Putamen (tissue), 1 donor: ENCODE measurements around the gene NDUFA11.
"Not testable (repeated sequence)": the region's sequence is repeated elsewhere in the genome, so short reads cannot be mapped to it uniquely, and the experiment has no call there.

Source experiments
- DNase-seq: peaks from one replicate; pipeline ENCODE4 v3.0.0-alpha.2; 2016; ENCODE audit warnings: low spot score

The NDUFA11 gene

DNA sequence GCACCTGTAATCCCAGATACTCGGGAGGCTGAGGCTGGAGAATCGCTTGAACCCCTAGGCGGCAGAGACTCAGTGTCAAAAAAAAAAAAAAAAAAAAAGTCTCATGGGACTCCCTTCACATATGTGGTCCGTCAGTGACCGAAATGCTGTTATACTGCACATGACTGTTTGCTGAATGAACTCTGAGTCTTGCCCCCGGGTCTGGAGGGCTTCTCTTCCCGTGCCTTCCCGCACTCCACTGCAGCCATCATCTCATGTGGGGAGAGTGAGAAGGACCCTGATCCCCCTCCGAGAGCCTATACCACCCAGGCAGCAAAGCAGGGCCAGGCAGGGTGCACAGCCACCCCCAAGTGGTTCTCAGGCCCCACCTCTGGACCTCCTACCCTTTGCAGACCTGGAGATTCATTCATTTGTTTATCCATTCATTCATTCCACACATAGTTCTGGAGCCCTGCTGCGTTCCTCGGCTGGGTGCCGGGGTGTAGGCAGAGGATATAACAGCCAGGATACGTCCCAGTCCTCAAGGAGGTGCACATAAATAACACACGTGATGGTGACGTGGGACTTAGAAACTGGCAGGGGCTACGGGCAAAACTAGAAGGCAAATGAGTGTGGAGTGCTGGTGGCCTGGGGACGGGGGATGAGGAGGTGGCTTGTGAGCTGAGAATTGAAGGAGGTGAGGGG is 14.2 kb downstream of the NDUFA11 start:
- DNase-seq, result no peak

DNA sequence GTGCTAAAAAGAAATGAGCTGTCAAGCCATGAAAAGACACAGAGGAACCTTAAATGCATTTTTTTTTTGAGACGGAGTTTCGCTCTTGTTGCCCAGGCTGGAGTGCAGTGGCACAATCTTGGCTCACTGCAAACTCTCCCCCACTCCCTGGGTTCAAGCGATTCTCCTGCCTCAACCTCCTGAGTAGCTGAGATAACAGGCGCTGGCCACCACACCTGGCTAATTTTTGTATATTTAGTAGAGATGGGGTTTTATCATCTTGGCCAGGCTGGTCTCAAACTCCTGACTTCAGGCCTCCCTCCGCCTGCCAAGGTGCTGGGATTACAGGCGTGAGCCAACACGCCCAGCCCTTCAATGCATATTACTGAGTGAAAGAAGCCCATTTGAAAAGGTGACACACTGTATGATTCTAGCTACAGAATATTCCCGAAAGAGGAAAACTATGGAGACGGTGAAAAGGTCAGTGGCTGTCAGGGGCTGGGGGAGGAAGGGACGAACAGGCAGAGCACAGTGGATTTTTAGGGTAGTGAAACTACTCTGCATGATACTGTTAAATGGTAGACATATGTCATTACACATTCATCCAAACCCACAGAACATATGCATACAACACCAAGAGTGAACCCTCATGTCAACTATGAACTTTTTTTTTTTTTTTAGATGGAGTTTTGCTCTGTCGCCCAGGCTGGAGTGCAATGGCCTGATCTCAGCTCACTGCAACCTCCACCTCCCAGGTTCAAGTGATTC is 19.4 kb downstream of the NDUFA11 start:
- DNase-seq, result not testable (repeated sequence)

DNA sequence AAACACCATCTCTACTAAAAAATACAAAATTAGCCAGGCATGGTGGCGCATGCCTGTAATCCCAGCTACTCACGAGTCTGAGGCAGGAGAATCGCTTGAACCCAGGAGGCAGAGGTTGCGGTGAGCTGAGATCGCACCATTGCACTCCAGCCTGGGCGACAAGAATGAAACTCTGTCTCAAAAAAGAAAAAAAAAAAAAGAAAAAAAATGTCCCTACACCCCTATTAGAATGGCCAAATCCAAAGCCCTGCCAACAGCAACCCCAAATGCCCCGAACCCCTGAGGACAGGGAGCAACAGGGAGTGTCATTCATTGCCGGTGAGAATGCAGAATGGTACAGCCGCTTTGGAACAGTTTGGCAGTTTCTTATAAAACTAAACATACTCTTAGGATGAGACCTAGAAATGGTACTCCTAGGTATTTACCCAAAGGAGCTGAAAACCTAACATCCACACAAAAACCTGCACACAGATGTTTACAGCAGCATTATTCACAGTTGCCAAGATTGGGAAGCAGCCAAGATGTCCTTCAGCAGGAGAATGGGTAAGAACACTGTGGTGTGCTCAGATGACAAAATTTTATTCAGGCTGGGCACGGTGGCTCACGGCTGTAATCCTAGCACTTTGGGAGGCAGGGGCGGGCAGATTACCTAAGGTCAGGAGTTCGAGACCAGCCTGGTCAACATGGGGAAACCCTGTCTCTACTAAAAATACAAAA is 20.3 kb downstream of the NDUFA11 start:
- DNase-seq, result not testable (repeated sequence)

DNA sequence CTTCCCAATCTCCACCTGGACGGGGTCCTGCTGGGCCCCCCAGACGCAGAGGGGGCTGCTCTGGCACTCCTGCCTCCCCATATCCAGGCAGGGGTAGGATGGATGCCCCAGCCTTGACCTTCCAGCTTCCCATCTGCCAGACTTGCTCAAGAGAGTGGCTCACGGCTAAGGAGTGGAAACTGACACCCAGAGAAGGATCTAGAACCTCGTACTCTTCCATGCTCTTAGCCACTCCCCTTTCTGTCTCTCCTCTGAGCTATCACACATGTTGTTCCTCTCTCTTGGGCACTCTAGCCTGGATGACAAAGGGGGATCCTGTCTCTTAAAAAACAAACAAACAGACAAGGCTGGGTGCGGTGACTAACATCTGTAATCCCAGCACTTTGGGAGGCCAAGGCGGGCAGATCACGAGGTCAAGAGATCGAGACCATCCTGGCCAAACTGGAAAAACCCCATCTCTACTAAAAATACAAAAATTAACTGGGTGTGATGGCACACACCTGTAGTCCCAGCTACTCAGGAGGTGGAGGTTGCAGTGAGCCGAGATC is 21.1 kb downstream of the NDUFA11 start:
- no peak for DNase-seq

DNA sequence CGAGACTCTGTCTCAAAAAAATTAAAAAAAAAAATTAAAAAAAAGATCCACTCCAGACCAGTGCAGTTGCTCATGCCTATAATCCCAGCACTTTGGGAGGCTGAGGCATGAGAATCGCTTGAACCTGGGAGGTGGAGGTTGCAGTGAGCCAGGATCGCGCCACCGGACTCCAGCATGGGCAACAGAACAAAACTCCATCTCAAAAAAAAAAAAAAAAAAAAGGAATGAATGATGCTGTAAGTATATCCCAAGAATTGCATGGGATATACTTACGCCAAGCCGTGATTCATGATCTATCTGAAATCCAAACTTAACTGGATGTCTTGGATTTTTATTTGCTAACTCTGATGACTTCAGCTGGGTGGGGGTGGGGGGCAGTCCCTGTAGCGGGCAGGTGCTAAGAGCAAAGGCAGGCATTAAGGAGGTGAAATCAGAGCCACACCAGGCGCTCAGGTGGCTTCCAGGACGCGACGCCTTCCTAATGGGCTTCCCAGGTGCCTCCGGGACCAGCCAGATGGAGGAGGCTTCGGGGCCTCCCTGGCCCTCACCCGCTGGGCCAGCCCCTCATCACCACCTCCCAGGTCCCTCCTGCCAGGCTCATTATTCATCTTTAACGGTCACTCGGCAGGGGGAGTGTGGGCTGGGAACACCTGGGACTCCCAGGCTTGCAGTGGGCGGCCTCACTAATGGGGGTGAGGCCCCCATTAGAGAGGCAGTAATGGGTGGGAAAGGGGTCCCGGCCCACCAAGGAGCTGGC is 21.9 kb downstream of the NDUFA11 start:
- DNase-seq, result no peak

DNA sequence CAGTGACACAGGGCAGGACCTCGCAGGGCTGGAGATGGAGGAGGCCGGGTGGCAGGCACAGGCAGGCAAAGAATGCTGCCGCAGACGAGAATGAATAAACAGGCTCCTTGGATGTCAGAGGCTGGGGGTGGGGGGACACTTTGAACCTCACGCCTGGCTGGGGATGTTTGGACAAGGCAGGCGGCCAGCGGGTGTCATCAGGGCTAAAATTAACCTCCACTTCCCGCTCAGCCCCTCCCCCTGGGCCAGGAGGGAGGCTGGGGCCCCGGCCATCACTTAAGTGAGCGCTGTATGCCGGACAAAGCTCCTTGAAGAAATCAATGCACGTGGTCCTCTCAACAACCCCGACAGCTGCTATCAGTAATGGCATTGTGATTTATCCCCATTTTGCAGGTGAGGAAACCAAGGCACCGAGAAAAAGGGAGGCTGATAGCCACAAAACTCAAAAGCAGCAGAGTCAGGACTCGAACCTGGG is 22.9 kb downstream of the NDUFA11 start:
- DNase-seq, result no peak

DNA sequence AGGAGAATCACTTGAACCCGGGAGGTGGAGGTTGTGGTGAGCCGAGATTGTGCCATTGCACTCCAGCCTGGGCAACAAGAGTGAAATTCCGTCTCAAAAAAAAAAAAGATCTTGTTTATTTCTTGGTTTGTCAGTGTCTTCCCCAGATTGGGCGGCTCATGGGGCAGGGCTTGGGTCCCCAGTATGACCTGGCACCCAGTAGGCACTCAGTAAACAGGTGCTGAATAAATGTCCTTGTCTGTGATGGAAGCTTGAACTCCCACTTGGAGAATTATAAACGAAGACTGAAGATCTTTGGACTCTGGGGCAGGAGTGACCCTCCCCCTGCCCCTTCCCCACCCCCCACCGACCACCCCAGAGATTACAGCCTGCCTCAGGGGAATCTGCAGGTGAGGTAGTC is 23.4 kb downstream of the NDUFA11 start:
- DNase-seq, result no peak

DNA sequence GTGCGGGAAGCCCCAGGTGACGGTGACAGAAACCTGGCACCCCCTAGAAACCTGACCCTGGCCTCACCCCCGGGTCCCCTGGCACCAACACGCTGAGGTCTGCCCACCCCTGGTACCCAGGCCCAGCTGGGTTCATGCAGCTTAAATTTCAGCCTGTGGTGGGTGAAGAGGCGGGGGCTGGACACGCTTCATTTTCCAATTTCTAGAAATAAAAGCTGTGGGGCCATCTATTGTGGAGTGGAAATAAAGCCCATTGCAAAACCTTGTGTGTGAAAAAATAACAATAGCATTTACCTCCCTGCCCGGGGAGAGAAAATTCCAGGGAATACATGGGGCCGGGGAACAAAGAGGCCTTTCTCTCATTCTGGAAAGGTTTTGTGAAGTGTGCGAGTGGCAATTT is 25.7 kb downstream of the NDUFA11 start:
- no peak for DNase-seq

DNA sequence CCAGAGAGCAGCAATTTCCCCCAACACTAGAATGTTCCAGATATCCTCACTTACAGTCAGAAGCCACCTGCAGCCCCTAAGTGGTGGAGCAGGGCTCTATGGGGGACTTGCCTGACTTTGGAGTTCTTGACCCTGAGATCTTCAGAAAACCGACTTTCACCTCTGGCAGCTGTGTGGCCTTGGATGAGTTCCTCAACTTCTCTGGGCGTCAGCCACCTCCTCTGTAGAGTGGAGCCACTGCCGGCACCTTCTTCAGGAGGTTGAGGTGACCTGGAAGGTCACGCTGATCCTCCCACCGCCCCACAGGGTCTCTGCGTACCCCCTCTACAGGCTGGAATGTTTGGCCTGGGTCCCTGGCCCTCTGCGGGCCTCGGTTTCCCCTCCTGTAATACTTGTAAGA is 26.2 kb downstream of the NDUFA11 start:
- DNase-seq, result no peak

DNA sequence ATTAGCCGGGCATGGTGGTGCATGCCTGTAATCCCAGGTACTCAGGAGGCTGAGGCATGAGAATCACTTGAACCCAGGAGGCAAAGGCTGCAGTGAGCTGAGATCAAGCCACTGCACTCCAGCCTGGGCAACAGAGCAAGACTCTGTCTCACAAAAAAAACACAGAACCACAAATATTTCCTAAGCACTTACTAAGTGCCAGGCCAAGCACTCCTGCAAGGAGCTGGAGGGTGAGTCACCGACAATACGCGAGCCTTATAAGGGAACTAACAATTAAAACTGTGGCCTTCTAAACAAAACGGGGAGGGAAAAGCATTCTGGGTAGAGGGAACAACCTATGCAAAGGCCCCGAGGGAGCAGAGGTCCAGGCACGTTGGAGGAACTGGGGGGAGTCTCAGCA is 29.1 kb downstream of the NDUFA11 start:
- DNase-seq, result not testable (repeated sequence)

DNA sequence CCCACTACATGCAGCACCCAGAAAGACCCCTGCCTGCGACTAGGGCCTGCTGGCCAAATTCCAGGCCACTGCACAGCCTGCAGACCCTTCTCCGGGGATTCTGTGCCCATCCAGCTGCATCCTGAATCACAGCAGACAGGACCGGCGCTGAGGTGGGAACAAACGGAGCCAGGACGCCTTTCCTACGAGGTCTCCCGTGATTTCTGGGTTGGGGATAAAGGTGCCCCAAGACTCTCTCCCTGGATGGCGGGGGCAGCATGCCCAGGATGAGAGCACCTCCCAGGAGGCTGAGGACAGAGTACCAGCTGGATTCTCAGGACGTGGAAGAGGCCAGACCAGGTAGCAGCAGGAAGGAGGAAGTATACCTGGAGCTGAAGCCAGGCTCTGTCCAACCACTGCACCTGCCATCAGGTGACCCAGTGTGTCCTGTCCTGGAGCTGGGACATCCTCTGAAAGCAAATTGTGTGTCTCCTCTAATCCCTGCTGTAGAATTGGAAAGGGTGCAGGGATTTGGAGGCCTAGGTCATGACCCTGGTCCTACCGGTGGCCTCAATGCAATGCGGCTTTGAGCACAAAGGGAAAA is 29.9 kb downstream of the NDUFA11 start:
- no peak for DNase-seq

DNA sequence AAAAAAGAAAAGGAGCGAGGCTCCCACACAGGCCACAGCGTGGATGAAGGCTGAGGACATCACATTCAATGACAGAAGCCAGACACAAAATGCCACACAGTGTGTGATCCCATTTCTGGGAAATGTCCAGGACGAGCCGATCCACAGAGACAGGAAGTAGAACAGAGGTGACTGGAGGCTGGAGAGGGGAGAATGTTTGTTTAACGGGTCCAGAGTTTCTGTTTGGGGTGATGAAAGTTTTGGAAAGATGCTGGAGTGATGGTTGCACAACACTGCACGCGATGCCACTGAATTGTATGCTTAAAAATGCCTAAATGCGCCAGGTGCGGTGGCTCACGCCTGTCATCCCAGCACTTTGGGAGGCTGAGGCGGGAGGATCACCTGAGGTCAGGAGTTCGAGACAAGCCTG is 32.6 kb downstream of the NDUFA11 start:
- no peak for DNase-seq

DNA sequence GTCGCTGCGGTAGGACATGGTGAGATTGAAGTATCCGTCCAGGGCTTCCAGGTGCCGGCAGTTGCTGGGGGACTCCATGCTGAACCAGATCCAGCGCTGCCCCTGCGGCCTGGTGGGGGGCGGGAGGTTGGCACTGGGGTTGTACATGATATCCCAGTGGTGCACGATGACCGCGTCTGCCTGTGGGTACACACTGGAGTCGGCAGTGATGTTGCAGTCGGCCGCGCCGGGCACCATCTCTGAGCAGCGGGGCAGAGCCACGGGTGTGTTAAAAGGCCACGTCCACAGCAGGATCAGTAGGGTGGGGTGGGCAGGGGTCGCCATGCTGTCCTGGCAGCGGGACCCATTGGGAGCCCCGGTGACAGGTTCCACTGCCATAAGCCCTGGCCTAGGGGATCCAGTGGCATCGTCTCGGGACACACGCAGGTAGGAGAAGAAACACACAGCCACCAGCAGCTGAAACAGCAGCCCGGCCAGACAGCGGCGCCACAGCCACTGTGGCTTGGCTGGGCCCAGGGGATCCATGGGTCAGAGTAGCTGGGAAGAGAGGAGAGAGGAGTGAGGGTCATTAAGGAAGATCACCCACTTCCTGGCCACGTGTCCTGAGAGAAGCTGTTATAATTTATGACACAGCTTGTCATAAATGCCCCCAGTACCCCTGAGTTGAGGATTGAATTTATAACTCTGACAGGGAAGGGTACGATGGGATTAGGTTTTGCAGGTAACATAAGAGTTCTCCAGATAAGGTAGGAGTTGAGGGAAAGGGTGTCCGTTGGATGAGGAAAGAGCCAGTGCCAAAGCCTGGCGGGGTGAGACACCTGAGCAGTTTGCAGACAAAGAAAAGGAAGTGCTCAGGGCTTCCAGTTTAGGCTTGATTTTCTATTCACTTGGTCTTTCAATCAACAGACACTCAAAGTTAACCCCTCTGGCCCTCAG is 36.1 kb downstream of the NDUFA11 start:
- no peak for DNase-seq

DNA sequence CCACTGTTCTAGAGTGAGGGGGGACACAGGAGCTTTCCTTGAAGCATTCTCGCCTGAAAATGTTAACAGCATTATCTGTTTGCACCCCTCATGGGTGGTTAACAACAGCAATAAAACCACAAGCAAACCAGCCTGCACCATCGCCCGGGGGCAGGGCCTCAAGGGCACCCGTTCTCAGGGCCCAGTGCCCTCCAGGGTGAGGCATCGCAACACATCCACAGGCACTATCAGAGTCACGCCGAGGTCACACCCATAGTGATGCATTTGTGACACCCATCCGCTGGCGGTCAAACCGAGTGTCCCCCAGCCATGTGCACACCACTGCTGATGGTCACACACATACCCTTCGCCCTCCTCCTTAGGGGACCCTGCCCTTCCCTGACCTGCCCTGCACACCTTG is 37.8 kb downstream of the NDUFA11 start:
- DNase-seq, result no peak

DNA sequence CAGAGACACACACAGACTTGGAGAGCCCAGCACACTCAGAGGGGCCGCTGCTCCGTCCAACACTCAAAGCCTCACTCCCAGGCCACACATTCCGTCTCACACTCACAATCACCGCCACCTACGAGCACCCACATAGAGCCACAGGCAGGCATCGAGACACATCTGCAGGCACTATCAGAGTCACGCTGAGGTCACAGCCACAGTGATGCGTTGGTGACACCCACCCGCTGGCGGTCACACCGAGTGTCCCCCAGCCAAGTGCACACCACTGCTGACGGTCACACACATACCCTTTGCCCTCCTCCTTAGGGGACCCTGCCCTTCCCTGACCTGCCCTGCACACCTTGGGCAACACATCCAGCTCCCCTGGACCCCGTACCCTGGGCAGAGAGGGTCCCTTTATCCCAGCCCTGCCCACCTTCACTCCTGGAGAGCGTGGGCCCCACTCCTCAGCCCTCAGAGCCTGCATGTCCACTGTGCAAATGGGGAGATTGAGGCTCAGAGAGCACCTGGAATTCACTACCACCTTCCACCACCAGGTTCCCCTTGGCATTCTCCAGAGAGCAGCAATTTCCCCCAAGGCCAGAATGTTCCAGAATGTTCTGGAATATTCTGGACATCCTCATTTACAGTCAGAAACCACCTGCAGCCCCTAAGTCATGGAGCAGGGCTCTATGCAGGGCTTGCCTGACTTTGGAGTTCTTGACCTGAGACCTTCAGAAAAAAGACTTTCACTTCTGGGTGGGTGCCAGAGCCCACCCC is 38.7 kb downstream of the NDUFA11 start:
- no peak for DNase-seq

DNA sequence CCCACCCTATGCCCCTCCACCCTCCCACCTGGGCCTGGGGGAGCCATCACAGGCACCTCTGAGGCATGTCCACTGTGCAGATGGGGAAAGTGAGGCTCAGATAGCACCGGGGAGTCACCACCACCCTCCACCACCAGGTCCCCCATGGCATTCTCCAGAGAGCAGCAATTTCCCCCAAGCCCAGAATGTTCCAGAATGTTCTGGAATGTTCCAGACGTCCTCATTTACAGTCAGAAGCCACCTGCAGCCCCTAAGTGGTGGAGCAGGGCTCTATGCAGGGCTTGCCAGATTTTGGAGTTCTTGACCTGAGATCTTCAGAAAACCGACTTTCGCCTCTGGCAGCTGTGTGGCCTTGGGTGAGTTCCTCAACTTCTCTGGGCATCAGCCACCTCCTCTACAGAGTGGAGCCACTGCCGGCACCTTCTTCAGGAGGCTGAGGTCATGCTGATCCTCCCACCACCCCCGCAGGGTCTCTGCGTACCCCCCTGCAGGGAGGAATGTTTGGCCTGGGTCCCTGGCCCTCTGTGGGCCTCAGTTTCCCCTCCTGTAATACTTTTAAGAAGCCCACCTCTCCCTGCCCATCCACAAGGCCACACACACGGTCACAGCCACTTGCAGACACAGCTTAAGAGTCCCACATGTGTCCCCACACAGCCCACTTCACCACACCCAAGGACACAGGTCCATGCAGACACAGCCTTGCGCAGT is 39.4 kb downstream of the NDUFA11 start:
- no peak for DNase-seq

DNA sequence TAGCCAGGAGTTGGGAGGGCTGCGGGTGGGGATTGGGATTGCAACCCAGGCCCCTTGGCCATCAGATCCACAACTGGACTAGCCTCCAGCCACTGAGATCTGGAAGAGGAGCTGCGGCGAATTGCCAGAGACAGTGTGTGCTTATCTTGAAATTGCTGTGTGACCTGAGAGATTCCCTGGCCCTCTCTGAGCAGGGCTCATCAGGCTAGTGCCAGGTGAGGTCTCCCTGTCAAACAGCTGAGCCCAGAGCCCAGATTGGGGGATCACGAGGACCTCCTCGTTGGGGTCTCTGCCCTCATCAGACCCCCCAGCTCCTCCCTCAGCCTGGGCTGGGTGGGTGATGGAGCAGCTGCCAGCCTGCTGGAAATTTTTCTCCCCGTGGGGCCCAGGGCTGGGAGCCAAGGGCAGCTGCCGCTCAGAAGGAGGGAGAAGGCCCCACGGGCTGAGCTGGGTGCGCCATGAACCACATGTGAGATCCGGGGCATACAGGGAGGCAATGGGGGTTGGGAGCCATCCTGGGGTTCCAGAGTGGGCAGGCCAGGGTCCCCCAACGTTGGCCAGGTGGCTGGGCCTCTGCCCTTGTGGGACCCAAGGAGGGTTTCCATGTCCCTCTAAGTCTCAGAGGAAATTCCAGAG is 40.4 kb downstream of the NDUFA11 start:
- DNase-seq, result no peak
